SH-SY5Y (cell line): ENCODE measurements around the gene LDB3.

ENCODE experiments used
- GATA2 ChIP-seq: IDR thresholded peaks from 2 replicates; pipeline ENCODE4 v1.6.1; 2011; ENCODE audit warnings: mild to moderate bottlenecking, low read depth, low read length
- GATA3 ChIP-seq: IDR thresholded peaks from 2 replicates; pipeline ENCODE4 v1.6.1; 2011; ENCODE audit warnings: low read depth, mild to moderate bottlenecking, low read length, moderate library complexity

DNA sequence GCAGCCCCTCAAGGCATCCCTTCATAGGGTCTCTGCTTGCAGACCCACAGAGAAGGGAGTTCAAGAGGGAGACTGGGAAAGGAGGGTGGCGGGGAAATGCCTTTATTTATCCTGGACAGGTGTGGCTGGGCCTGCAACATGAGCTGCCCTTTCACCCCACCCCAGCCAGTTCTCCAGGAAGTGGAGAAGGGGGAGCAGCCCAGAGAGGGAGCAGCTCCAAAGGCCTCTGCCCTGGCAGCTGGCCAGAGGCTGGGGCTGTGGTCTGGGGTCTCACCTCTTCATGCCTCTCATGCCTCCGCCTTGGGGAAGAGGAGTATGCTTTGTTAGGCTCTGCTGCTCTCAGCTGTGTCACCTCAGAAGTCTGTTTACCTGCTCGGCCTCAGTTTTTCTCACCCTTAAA, 3.1 kb downstream of the LDB3 start:
- no peak for TF ChIP-seq GATA2
- no peak for TF ChIP-seq GATA3
